SK-N-SH (cell line): ENCODE measurements around the gene CNTROB.

Experiments used
- CHD2 ChIP-seq: fragments of 150-350 bp; IDR thresholded peaks from 2 replicates; pipeline ENCODE4 v1.6.1; 2018; ENCODE audit warnings: low read length; ENCODE audit not compliant: partially characterized antibody
- CTCF ChIP-seq: fragments of 200-600 bp; sonication (generic); IDR thresholded peaks from 2 replicates; pipeline ENCODE4 v1.6.1; 2017; ENCODE audit warnings: antibody characterized with exemption, mild to moderate bottlenecking, moderate library complexity
- EP300 ChIP-seq, 2 experiments: IDR thresholded peaks; 2 replicates each; pipeline versions ENCODE4 v1.4.0 to v1.6.1; 2012; ENCODE audit warnings: borderline replicate concordance in 1 of 2, low read depth in 1 of 2, low read length in 1 of 2
- RXRA ChIP-seq: IDR thresholded peaks from 2 replicates; pipeline ENCODE4 v1.4.0; 2012; ENCODE audit warnings: low read depth, mild to moderate bottlenecking, borderline replicate concordance
- TCF12 ChIP-seq: IDR thresholded peaks from 2 replicates; pipeline ENCODE4 v1.4.0; 2012
- YY1 ChIP-seq: IDR thresholded peaks from 2 replicates; pipeline ENCODE4 v1.4.0; 2012; ENCODE audit warnings: low read depth, mild to moderate bottlenecking
- TF ChIP-seq, protein P1 (sequence below): IDR thresholded peaks from 2 replicates; pipeline ENCODE4 v1.6.1; 2012; ENCODE audit warnings: mild to moderate bottlenecking, low read depth, low read length, moderate library complexity

DNA sequence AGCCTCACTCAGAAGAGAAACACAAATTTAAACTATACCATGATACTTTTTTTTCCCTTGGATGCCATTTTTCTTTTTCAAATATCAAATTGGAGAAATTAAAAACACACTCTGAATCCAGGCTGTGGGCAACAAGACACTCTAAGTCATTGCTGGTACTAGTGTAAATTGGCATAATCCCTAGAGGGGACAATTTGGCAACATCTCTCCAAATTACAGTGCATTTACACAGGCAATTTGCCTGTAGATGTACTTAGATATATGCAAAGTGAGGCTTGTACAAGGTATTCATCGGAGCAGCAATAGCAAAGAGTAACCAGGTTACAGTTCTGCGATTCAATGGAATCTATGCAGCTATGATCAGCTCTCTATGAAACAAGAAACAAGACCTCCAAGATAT, 63.7 kb downstream of the CNTROB start:
- TF ChIP-seq RXRA (no peak), CTCF (no peak), CHD2 (no peak), EP300 (IDR thresholded peaks at IDR 0.05; ENCODE audit: borderline replicate concordance in 1 of 2, low read depth in 1 of 2, low read length in 1 of 2) (no peak), YY1 (no peak), TCF12 (no peak)
- TF ChIP-seq, protein P1, sequence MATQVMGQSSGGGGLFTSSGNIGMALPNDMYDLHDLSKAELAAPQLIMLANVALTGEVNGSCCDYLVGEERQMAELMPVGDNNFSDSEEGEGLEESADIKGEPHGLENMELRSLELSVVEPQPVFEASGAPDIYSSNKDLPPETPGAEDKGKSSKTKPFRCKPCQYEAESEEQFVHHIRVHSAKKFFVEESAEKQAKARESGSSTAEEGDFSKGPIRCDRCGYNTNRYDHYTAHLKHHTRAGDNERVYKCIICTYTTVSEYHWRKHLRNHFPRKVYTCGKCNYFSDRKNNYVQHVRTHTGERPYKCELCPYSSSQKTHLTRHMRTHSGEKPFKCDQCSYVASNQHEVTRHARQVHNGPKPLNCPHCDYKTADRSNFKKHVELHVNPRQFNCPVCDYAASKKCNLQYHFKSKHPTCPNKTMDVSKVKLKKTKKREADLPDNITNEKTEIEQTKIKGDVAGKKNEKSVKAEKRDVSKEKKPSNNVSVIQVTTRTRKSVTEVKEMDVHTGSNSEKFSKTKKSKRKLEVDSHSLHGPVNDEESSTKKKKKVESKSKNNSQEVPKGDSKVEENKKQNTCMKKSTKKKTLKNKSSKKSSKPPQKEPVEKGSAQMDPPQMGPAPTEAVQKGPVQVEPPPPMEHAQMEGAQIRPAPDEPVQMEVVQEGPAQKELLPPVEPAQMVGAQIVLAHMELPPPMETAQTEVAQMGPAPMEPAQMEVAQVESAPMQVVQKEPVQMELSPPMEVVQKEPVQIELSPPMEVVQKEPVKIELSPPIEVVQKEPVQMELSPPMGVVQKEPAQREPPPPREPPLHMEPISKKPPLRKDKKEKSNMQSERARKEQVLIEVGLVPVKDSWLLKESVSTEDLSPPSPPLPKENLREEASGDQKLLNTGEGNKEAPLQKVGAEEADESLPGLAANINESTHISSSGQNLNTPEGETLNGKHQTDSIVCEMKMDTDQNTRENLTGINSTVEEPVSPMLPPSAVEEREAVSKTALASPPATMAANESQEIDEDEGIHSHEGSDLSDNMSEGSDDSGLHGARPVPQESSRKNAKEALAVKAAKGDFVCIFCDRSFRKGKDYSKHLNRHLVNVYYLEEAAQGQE: no peak
